HepG2 (cell line): ENCODE data around the gene SYNGR4. TPM values are rescaled to one million over a fixed set of nuclear protein-coding genes. Genes with fewer than 3 reads are reported as not detected.

Source experiments
- BRD4 ChIP-seq: sonication (generic); formaldehyde crosslinking; IDR thresholded peaks from 2 replicates; pipeline ENCODE4 v1.4.0; 2020; ENCODE audit warnings: missing genetic modification reagents
- CREM ChIP-seq, 2 experiments: sonication (generic) in 1 of 2; formaldehyde crosslinking in 1 of 2; IDR thresholded peaks; 2 replicates each; pipeline versions ENCODE4 v1.4.0 to v1.6.1; 2016 to 2020; ENCODE audit warnings: antibody characterized with exemption in 1 of 2, mild to moderate bottlenecking in 1 of 2, missing genetic modification reagents in 1 of 2
- FOXP4 ChIP-seq: sonication (generic); formaldehyde crosslinking; IDR thresholded peaks from 2 replicates; pipeline ENCODE4 v1.4.0; 2020; ENCODE audit warnings: missing genetic modification reagents
- HNF1A ChIP-seq, 2 experiments: sonication (generic) in 1 of 2; formaldehyde crosslinking in 1 of 2; IDR thresholded peaks; 2 replicates each; pipeline versions ENCODE4 v1.4.0 to v1.6.1; 2016 to 2020; ENCODE audit warnings: borderline replicate concordance in 1 of 2, low read depth in 1 of 2, mild to moderate bottlenecking in 1 of 2, missing genetic modification reagents in 1 of 2
- NFATC3 ChIP-seq: sonication (generic); formaldehyde crosslinking; IDR thresholded peaks from 2 replicates; pipeline ENCODE4 v1.5.1; 2020; ENCODE audit warnings: mild to moderate bottlenecking, missing genetic modification reagents
- NFRKB ChIP-seq: fragments of 450-650 bp; IDR thresholded peaks from 2 replicates; pipeline ENCODE4 v1.6.1; 2017
- NR1H2 ChIP-seq: sonication (generic); formaldehyde crosslinking; IDR thresholded peaks from 2 replicates; pipeline ENCODE4 v1.8.1; 2022; ENCODE audit warnings: low read depth, missing genetic modification reagents, borderline replicate concordance
- NR2F6 ChIP-seq, 2 experiments: IDR thresholded peaks; 2 replicates each; pipeline ENCODE4 v1.6.1; 2016; ENCODE audit warnings: antibody characterized with exemption in 1 of 2, mild to moderate bottlenecking in 1 of 2
- RELA ChIP-seq: sonication (generic); formaldehyde crosslinking; IDR thresholded peaks from 2 replicates; pipeline ENCODE4 v1.4.0; 2020; ENCODE audit warnings: missing genetic modification reagents
- TFDP1 ChIP-seq: IDR thresholded peaks from 2 replicates; pipeline ENCODE4 v1.6.1; 2016; ENCODE audit warnings: missing compliant biosample characterization, missing genetic modification reagents, borderline replicate concordance
- ZC3H4 ChIP-seq: sonication (generic); formaldehyde crosslinking; IDR thresholded peaks from 2 replicates; pipeline ENCODE4 v1.4.0; 2020; ENCODE audit warnings: missing genetic modification reagents, borderline replicate concordance
- ZNF160 ChIP-seq: sonication (generic); formaldehyde crosslinking; IDR thresholded peaks from 2 replicates; pipeline ENCODE4 v1.8.0; 2022; ENCODE audit warnings: mild to moderate bottlenecking, inconsistent platforms, missing genetic modification reagents
- ZNF484 ChIP-seq: sonication (generic); formaldehyde crosslinking; IDR thresholded peaks from 2 replicates; pipeline ENCODE4 v1.5.1; 2020; ENCODE audit warnings: mild to moderate bottlenecking, low read depth, missing genetic modification reagents, borderline replicate concordance
- ZNF503 ChIP-seq: sonication (generic); formaldehyde crosslinking; IDR thresholded peaks from 2 replicates; pipeline ENCODE4 v1.4.0; 2020; ENCODE audit warnings: missing genetic modification reagents
- ZNF556 ChIP-seq: sonication (generic); formaldehyde crosslinking; IDR thresholded peaks from 2 replicates; pipeline ENCODE4 v1.4.0; 2020; ENCODE audit warnings: mild to moderate bottlenecking, missing genetic modification reagents, borderline replicate concordance
- ZNF652 ChIP-seq: IDR thresholded peaks from 2 replicates; pipeline ENCODE4 v1.6.1; 2016; ENCODE audit warnings: low read depth, borderline replicate concordance
- ZNF670 ChIP-seq: sonication (generic); formaldehyde crosslinking; IDR thresholded peaks from 2 replicates; pipeline ENCODE4 v1.8.0; 2022; ENCODE audit warnings: mild to moderate bottlenecking, missing genetic modification reagents, borderline replicate concordance
- ZNF772 ChIP-seq: sonication (generic); formaldehyde crosslinking; IDR thresholded peaks from 2 replicates; pipeline ENCODE4 v1.5.0; 2020; ENCODE audit warnings: mild to moderate bottlenecking, missing genetic modification reagents
- polyA plus RNA-seq, 8 experiments: library from polyadenylated mRNA; depleted of rRNA in 3 of 8; stranded (reverse) in 7 of 8; unstranded in 1 of 8; fragments of >200 nt; fragmentation: Illumina TruSeq in 4 of 8; extraction: Trizol in 4 of 8; gene quantifications; 2 replicates each; pipeline versions ENCODE4 v1.2.1 to v1.2.3, GENCODE V29; 2011 to 2016; ENCODE audit warnings: low read depth in 4 of 8, missing spikeins in 1 of 8, mixed read lengths in 1 of 8; ENCODE audit not compliant: insufficient read depth in 1 of 8
- total RNA-seq, 5 experiments: library from RNA; depleted of rRNA; stranded (reverse); fragments of >200 nt; fragmentation: Illumina TruSeq; extraction: Trizol; gene quantifications; 2 replicates each; pipeline ENCODE4 v1.2.3, GENCODE V29; 2016; ENCODE audit warnings: low read depth in 1 of 5

Gene SYNGR4
- total and polyA plus RNA-seq, 2 of the 13 experiments (the other 11 are each of a cell fraction or from before 2014, with no cell fraction given): not detected

- TF ChIP-seq ZNF772 (CRISPR knock-in tag) (peak; percentile 53; the same call in 1 of the 2 replicates), FOXP4 (CRISPR knock-in tag) (no peak), NFATC3 (CRISPR knock-in tag) (no peak), ZC3H4 (CRISPR knock-in tag) (peak; percentile 76; the same call in 1 of the 2 replicates), ZNF484 (CRISPR knock-in tag) (no peak), RELA (CRISPR knock-in tag) (no peak), CREM (IDR thresholded peaks at IDR 0.05) (0 out of 2 replicates have a peak, but pooled peaks have one; percentile 45), CREM (CRISPR knock-in tag; IDR thresholded peaks at IDR 0.05) (no peak), ZNF556 (CRISPR knock-in tag) (0 out of 2 replicates have a peak, but pooled peaks have one; percentile 84), HNF1A (IDR thresholded peaks at IDR 0.05; ENCODE audit: low read depth) (no peak), HNF1A (CRISPR knock-in tag; IDR thresholded peaks at IDR 0.05; ENCODE audit: borderline replicate concordance) (peak; percentile 67; the same call in 1 of the 2 replicates), BRD4 (peak; percentile 87; the same call in 1 of the 2 replicates), ZNF503 (CRISPR knock-in tag) (0 out of 2 replicates have a peak, but pooled peaks have one; percentile 36), ZNF652 (no peak), TFDP1 (no peak), NR2F6 (IDR thresholded peaks at IDR 0.05) (peak; percentile 33; the same call in 1 of the 2 replicates), NR2F6 (CRISPR knock-in tag; IDR thresholded peaks at IDR 0.05) (peak; percentile 56; the same call in 1 of the 2 replicates), ZNF160 (no peak; the same call in 1 of the 2 replicates), ZNF670 (CRISPR knock-in tag) (no peak), NR1H2 (CRISPR knock-in tag) (no peak; the same call in 1 of the 2 replicates), NFRKB (no peak)
Observed at GRCh38 chr19:48390188-48391099, 26.3 kb downstream of the SYNGR4 start (continued).
